HG02981 (cell line): ENCODE measurements around the gene MEGF10.
"Not testable (repeated sequence)": the region's sequence is repeated elsewhere in the genome, so short reads cannot be mapped to it uniquely, and the experiment has no call there.

Experiments
- ATAC-seq: cut with Tn5 transposase; IDR thresholded peaks from one replicate; pipeline ENCODE4 v1.9.1; 2021; ENCODE audit warnings: mild to moderate bottlenecking, moderate library complexity; ENCODE audit not compliant: unreplicated experiment

The MEGF10 gene

DNA sequence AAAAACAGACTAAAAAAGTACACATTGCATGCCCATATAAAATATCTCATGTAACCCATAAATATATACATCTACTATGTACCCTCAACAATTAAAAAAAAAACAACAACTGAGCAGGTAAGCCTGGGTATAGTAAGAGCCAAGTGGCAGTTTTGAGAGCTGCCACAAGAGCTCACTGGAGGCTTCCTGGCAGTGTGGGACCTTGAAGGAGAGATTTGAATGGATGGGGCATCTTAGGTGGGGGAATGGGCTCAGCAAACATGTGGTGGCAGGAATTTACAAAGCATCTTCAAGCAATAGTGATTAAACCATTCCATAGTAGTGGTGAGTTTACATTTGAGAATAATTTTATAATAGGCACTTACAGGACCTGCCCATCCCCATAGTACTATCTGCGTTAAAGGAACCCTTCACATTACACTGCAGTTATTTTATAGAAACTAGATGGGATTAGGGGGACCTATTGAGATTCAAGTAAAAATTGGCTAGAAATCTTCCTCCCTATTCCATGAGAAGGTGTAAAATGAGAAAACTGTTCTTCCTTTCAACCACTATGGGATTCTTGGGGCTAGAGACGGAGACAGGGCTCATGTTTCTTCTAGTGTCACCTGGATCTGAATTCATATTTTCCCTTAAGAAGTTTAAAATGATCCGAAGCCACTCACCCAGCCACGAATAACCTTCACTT lies 6.9 kb downstream of the MEGF10 start:
- no peak for ATAC-seq

DNA sequence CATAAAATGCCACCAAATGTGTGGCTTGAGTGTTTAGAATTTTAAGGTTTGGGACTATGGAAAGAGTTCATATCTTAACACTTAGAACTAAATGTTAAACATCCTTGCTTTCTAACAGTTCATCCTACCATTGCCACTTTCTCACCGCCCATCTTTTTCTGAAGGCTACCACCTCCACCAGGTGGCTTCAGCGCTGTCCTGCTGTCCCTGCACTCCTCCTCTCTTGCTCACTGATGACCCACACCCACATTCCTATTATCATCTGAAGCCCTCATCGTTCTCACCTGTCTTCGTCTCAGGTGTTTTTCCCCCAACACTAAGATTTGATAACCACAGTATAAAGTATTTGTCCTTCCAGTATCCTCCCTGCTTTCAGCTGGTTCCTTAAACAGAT lies 7.4 kb downstream of the MEGF10 start:
- ATAC-seq, result no peak

DNA sequence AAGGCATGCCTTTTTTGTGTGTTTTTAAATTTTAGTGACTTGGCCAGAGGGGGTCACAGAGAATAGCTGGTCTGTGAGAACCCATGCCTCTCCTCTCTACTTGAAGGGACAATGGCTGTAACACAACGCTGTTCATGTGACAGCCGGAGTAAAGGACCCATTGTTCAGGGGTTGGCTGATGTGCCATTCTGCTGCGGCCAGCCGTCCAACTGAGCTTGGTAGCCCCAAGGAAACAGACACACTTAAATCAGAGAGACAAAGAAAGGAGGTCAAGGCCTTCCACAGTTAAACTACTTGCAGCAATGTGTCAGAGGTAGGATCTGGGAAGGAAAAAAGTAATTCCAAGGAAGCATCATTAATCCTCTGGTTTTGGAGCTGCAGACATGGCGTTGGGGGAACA lies 8.1 kb downstream of the MEGF10 start:
- ATAC-seq, result no peak

DNA sequence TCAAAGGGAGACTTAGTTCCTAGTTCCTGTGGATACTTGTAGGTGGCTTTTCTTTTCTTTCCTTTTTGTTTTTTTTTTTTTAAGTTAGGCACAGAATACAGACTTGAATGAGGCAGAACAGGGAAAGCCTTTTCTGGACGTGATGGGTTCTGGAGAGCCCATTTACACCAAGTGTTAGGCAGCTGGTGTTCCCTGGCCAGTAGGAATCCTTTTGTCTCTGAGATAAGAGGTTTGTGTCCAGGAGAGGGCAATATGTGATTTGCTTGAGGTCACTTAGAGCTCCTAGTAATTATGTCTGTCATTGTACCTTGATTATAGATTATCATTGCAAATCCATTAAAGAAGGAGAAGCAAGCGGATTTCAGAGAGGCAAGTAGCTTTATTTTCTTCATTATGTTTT lies 9.1 kb downstream of the MEGF10 start:
- no peak for ATAC-seq

DNA sequence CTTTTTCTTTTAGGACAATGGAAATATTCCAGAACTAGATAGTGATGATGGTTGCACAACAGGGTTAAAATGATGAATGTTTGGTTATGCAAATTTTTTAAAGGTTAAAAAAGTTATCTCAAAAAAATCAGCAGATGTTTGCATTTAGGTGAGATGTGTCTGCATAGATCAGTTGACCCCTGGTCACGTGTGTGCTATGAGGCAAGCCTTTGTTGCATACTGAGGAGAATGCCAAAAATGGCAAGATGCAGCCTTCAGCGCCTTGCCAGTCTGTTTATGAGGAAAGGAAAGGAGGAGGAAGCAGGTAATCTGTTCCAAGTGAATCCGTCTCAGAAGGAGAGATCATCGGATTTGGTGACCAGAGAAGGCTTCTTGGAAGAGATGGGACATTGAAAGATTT lies 11.9 kb downstream of the MEGF10 start:
- no peak for ATAC-seq

DNA sequence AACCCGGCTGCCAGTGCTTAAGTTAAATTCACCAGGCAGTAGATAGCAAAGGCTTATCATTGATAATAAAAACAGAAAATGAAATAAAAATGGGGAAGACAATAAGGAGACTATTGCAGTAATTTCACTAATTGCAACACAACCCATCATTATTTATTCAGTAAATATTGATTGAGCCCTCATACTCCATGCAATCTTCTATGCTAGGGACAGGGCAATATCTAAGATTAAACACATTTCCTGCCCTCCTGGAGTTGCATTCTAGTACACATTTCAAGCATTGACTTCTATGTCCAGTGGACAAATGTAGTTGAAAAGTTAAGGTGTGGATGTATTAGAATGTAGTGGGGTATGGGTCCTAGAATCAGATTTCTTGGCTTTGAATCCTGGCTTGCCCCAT lies 12.8 kb downstream of the MEGF10 start:
- no peak for ATAC-seq

DNA sequence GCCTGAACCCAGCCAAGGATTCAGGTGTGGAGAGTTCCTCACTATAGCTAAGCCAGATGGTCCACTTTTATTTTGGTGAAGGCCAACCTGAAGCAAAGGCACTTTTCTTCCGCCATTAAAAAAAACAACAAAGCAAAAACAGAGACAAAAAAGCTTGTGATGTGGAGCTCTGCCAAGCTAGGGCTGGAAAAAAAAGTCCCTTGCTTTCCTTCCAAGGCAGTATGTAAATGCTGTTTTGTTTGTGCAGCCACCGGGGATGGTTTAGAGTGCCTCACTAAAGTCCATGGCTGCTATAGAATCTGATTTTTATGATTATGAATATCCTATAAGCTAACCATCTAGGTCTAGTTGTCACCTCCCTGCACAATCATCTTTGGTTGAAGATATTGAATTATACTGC lies 14.9 kb downstream of the MEGF10 start:
- ATAC-seq, result no peak

DNA sequence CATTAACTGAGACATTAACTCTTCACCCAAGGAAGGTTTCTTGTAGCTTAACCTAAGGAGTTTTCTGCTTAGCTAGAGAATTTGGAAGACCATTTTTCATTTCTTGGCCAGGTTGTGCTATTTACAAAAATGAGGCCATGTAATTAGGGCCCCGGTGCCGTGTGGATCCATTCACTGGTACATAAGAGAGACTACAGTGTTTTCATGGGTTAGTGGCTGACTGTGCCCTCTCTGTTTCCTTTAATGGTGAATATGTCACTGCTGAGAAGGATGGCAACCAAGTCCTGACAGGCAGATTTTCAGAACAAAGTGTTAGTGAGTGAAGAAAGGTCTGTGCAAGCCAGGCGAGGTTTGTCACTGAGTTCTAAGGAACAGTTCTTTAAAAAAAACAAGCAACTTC lies 15.4 kb downstream of the MEGF10 start:
- ATAC-seq, result no peak

DNA sequence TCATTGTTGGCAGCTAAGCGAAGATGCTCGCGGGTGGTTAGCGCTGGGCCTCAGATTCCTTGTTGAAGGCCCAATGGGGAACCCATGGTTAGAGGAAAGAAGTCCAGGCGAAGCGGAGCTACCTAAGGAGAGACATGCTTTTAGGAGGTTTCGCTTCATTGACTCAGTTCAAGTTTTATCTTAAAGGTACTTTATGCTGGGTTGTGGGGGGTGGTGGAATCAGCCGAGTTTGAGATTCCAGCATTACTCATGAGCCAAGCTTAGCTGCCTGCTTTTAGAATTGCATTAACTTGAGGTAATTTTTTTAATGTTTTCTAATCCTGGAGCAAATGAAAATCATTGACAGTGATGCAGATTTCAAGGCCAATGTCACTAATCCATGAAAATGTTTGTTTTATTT lies 16.1 kb downstream of the MEGF10 start:
- ATAC-seq, result no peak

DNA sequence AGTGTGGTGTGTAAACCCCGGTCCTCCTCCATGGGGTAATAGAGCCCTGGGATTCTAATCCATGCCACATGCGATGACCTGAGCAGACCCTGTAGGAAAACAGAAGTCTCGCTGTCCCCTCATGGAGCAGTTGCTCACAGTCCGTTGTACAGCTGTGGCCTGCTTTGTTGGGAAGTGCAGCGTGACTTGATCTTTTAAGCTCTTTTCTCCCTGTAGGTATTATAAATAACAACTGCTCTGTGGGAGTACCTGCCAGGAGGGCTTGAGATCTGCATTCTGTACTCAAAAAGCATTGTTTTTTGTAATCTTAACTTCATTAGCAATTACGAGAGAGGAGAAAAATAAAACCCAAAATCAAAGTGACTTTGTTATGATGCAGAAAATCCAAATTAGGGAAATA lies 17.3 kb downstream of the MEGF10 start:
- no peak for ATAC-seq

DNA sequence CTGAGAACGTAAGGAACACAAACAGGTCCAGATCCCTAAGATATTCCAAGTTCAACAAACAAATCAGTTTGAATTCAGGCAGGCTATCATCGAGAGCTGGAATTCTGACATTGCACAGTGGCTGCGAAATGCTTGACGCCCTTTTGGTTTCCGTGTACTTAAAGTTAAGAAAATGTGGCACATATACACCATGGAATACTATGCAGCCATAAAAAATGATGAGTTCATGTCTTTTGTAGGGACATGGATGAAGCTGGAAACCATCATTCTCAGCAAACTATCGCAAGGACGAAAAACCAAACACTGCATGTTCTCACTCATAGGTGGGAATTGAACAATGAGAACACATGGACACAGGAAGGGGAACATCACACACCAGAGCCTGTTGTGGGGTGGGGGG lies 17.7 kb downstream of the MEGF10 start:
- not testable (repeated sequence) for ATAC-seq

DNA sequence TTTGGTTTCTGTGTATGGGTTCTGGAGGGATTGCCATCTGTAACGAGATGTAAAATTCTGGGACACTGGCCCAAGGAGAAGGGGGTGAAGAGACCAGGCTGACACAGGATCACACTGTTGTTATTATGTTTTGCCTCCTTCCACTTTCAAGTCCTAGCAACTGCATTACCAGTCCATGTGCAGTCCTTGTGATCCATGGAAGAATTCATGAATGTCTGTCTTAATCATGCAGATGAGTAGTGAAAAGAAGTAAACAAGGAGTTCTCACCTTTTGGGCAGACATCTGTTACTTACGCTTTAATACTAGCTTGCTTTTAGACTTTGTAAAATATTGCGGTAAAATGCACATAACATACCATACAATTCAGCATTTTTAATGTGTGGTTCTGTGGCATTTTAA lies 18.3 kb downstream of the MEGF10 start:
- no peak for ATAC-seq

DNA sequence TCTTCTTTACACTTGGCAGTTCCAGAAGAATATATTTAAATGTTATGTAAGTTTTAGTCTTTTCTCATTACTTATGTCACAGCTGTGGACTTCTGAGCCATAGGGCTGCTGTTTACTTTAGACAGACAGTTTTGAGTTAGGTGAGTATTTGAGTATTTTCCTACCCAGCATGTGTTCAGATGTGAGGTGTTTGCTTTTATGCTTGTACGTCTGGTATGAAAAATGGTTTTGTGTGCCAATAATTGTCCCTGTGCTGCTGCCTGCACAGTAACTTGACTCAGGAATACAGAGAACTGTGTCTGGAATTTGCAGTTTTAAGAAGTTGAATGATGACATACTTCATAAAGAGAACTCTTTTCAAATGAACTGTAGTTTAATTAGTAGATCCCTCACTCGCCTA lies 20.8 kb downstream of the MEGF10 start:
- ATAC-seq, result no peak

DNA sequence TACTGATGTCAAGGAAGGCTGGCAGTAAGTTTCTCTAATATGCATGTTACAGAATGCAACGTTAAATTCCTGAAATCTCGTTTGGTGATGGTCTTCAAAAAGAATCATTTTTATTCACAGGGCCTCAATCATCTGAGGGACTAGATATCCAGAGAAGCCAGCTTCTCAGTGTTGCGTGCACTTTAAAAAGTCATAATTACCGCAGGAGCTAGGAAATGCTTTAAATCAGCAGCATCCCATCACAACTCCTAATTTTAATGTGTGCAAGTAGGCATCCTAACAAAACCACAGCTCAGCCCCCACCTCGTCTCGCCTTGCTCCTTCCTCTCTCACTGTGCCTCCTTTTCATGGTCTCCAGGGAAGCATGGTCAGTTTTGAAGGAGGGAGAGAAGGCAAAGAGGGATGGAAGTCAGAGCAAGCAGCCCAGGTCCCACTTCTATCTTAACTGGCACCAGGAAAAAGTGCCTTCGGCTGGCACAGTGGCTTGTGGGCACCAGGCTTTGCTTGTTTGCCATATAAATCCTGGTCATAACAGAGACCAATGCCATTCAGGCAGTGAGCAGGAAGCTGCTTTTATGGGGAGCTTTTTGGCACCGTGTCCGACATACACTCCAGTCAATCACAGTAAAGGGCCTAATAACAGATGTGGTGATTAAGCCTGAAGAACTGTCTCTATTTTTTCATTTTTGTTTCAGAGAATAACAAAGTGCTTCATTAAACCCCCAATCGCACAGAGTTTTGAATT lies 21.4 kb downstream of the MEGF10 start:
- ATAC-seq, result no peak

DNA sequence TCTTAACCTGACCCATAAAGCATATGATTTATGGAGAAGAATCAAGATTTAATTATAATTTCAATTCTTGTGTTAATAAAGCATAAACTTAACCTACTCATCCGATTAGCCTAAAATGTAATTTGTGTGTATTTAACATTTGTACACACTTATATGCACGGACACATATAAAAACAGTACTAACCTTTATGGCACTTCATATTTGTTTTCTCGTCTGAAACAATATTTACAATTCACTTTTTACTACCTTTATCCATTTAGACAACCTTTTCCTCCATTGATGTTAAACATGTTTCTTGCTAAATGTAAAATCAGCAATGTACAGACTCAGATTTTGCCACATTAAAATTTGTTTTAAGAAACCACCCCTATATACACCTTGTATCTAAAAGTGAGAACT lies 22.8 kb downstream of the MEGF10 start:
- ATAC-seq, result no peak

DNA sequence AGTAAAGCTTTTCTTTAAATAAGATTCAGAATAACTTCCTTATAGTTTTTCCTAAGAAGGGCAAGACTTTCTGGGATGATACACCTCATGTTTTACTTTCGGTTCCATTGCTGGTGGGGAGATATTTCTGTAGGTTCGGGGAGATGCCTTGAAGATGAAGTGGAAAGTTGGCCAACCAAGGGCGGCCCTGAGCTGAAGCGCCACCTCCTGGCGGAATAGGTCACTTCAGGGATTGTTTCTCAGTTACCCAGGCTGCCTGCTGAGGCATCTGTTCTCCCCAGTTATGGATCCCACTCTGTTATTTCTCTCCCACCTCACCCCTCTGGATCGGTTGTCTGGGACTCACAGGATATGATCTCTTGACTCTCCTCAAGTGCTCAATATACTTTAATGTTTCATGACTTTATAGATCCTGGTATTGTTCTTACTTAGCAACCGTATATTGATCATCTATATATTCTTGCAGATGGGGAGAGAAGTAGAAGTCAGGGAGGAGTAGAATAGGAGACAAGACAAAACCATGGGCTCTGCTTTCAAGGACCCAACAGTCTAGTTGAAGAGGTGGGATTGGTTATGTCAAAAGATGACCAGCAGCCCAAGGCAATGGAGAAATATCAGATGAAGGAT lies 23.4 kb downstream of the MEGF10 start:
- ATAC-seq, result peak; percentile 93

DNA sequence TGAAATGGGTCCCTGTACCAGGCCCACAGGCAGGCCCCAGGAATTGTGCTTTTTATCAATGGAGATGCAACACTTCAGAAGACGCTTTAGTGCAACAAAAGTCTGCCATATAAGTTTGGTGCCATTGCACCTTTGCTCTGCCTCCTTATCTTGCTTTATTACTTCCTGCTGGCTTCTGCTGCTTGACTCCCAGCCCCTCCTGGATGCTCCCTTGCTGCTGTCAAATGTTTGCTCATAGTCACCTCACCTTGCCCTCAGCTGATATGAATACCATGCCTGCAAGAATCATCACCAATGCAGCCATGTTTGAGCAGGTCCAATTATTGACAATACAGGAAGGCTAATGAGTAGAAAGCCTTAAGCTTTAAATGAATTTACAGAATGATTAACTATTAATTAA lies 25.4 kb downstream of the MEGF10 start:
- ATAC-seq, result no peak

DNA sequence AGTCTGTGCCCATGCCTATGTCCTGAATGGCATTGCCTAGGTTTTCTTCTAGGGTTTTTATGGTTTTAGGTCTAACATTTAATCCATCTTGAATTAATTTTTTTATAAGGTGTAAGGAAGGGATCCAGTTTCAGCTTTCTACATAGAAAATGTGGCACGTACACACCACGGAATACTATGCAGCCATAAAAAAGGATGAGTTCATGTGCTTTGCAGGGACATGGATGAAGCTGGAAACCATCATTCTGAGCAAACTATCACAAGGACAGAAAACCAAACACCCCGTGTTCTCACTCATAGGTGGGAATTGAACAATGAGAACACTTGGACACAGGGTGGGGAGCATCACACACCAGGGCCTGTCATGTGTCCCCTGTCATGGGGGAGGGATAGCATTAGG lies 26.8 kb downstream of the MEGF10 start:
- ATAC-seq, result not testable (repeated sequence)

DNA sequence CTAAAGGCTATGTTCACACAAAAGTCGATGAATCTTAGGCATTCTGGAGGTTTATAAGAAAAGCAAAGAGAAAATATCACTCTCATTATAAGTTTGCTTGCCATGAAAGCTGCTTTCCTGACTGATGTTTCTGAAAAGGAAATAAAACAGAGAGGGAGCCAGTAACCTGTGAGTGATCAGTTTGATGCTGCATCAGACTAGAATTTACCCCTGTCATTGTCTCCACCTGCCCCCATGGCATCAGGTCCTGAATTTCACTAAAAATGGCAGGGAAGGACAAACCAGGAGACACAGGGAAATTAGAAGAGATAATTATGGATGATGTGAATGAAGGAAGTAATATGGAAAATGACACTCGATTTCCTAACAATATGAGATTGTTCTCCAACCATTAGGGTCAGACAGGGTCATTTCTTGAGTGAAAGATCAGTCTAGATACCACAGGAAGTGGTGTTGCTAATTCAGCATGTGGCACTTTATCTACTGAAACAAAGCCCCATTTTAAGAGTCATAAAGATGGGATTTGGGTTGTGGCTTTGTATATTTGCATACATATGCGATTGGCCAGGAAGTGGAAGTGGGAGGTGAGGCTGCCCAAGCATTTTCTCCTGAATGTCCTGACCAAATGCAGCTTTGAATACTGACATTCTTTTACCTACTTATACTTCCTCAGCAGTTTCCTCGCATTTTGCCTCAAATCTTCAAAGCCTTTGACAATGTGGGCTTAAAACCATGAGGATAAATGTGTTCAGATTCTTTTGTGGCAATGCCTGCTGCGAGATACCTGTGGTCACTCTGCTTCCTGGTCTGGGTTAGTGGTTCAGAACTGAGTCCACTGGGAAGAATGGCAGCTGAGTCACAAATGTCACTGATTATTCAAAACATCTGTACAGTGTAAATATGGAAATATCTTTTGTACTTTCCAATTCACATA lies 29.7 kb downstream of the MEGF10 start:
- ATAC-seq, result peak; percentile 95

DNA sequence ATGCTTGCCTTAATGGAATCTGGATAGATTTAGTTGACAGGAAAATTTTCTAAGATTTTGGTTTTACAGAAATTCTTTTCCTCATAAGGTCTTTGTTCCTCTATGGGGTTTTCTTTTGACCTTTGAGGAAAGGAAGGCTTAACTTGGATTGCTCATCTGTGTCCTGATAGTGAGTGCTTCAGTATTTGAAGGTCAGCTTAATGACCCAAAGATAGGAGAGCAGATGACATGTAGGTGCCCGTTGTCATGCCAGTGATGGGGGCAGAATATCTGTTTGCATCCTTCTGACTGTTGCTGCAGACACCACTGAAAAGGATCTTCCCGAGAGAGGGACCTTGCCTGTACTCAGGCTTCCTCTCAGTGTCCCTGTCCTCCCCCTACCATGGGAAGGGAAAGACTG lies 30.9 kb downstream of the MEGF10 start:
- no peak for ATAC-seq

DNA sequence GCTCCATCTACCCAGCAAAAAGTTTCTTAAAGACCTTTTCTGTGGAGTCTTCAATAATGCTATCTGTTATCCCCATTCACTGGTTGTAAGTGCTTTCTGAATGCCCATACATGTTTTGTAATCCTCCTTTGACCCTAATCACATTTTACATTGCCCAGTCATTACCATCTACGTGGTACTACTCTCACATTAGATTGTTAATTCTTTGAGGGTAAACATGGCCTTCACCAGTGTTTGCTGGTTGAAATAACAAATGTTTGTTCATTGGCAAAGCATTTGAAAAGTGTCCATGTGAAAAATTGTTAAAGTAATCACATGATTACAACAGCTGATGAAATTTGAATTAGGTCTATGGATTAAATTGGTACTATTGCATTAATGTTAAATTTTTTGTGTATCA lies 31.8 kb downstream of the MEGF10 start:
- no peak for ATAC-seq
